IMR-90 (cell line): ENCODE results near the gene EXD2. TPM values are rescaled to one million over a fixed set of nuclear protein-coding genes. Genes with fewer than 3 reads are reported as not detected.
A peak's percentile ranks its signal among the peaks of the same experiment; 100 is the strongest.

ENCODE experiments used
- ATAC-seq: fragments of 200-7000 bp; cut with Tn5 transposase; 2 replicates; pipeline ENCODE4 v1.9.1; 2020; ENCODE audit warnings: low read depth, mild to moderate bottlenecking, moderate library complexity
- BruUV-seq: library from RNA; stranded (reverse); fragments of 400-500 nt; replicated peaks from 2 replicates; lab custom pipeline; 2021; lab: Mats Ljungman, UMichigan
- CTCF ChIA-PET: fragments of 300-600 bp; formaldehyde crosslinking; extraction: SDS; loops from one replicate; lab custom pipeline; 2021; ENCODE audit warnings: antibody characterized with exemption; lab: Yijun Ruan, JAX
- POLR2A ChIA-PET: fragments of 300-600 bp; sonication (Branson Sonifier 250); formaldehyde crosslinking; loops from one replicate; lab custom pipeline; 2022; ENCODE audit warnings: antibody characterized with exemption; ENCODE audit not compliant: unreplicated experiment; lab: Charles Lee
- DNase-seq: peaks from one replicate; pipeline ENCODE4 v3.0.0; 2013
- H2AFZ ChIP-seq: replicated peaks from 2 replicates; pipeline ENCODE3; 2013; ENCODE audit warnings: low read length, mild to moderate bottlenecking; ENCODE audit not compliant: poor library complexity
- H2AK5ac ChIP-seq: 2 replicates; pipeline ENCODE4 v1.6.1; 2013; ENCODE audit warnings: low read depth, low read length, inconsistent platforms
- H2AK9ac ChIP-seq: replicated peaks from 2 replicates; pipeline ENCODE3; 2013; ENCODE audit warnings: mild to moderate bottlenecking, low read depth, low read length, moderate library complexity; ENCODE audit not compliant: poor library complexity
- H2BK120ac ChIP-seq: 2 replicates; pipeline ENCODE4 v1.6.1; 2013; ENCODE audit warnings: low read depth, low read length, inconsistent platforms
- H2BK15ac ChIP-seq: 3 replicates; pipeline ENCODE4 v1.6.1; 2013; ENCODE audit warnings: low read depth, low read length, inconsistent platforms
- H2BK20ac ChIP-seq: 2 replicates; pipeline ENCODE4 v1.6.1; 2013; ENCODE audit warnings: low read depth, mild to moderate bottlenecking, inconsistent platforms, low read length, moderate library complexity
- H2BK5ac ChIP-seq: 2 replicates; pipeline ENCODE4 v1.6.1; 2013; ENCODE audit warnings: mild to moderate bottlenecking, low read depth, low read length, inconsistent platforms; ENCODE audit not compliant: poor library complexity, severe bottlenecking
- H3K14ac ChIP-seq: replicated peaks from 2 replicates; pipeline ENCODE4 v1.6.1; 2013; ENCODE audit warnings: low read depth, low read length, inconsistent platforms
- H3K18ac ChIP-seq: 2 replicates; pipeline ENCODE4 v1.6.1; 2013; ENCODE audit warnings: low read depth, low read length, control low read depth
- H3K23ac ChIP-seq: 2 replicates; pipeline ENCODE4 v1.6.1; 2013; ENCODE audit warnings: low read depth, low read length, inconsistent platforms
- H3K27ac ChIP-seq: 2 replicates; pipeline ENCODE4 v1.5.1; 2013; ENCODE audit warnings: mild to moderate bottlenecking, control low read depth, low read length; ENCODE audit not compliant: insufficient read depth
- H3K27me3 ChIP-seq: 2 replicates; pipeline ENCODE4 v1.6.1; 2013; ENCODE audit warnings: low read length; ENCODE audit not compliant: control insufficient read depth, insufficient read depth
- H3K36me3 ChIP-seq: 2 replicates; pipeline ENCODE4 v1.6.1; 2013; ENCODE audit warnings: low read length, mixed read lengths; ENCODE audit not compliant: control insufficient read depth, insufficient read depth
- H3K4ac ChIP-seq: 2 replicates; pipeline ENCODE4 v1.6.1; 2013; ENCODE audit warnings: low read depth, low read length, inconsistent platforms
- H3K4me1 ChIP-seq: 2 replicates; pipeline ENCODE4 v1.6.1; 2013; ENCODE audit warnings: low read length, mixed read lengths; ENCODE audit not compliant: control insufficient read depth, insufficient read depth
- H3K4me2 ChIP-seq: 2 replicates; pipeline ENCODE4 v1.6.1; 2013; ENCODE audit warnings: low read depth, mild to moderate bottlenecking, control low read depth, low read length, moderate library complexity
- H3K4me3 ChIP-seq: 2 replicates; pipeline ENCODE4 v1.5.1; 2013; ENCODE audit warnings: low read depth, mild to moderate bottlenecking, control low read depth, low read length, moderate library complexity; ENCODE audit not compliant: insufficient read depth
- H3K56ac ChIP-seq: 2 replicates; pipeline ENCODE4 v1.6.1; 2013; ENCODE audit warnings: low read length, inconsistent platforms; ENCODE audit not compliant: insufficient read depth; ENCODE audit errors: extremely low read depth
- H3K79me1 ChIP-seq, 2 experiments: 2 replicates each; pipeline ENCODE4 v1.6.1; 2013; ENCODE audit warnings: low read length in 2 of 2, inconsistent platforms in 1 of 2, low read depth in 1 of 2
- H3K9ac ChIP-seq: 2 replicates; pipeline ENCODE4 v1.6.1; 2013; ENCODE audit warnings: low read depth, low read length, control low read depth
- H3K9me1 ChIP-seq: 2 replicates; pipeline ENCODE4 v1.6.1; 2013; ENCODE audit warnings: low read length, inconsistent platforms; ENCODE audit not compliant: insufficient read depth
- H3K9me3 ChIP-seq: 2 replicates; pipeline ENCODE4 v1.6.1; 2013; ENCODE audit warnings: low read length; ENCODE audit not compliant: control insufficient read depth, insufficient read depth
- H4K20me1 ChIP-seq: 2 replicates; pipeline ENCODE4 v1.6.1; 2013; ENCODE audit warnings: low read length, inconsistent platforms; ENCODE audit not compliant: insufficient read depth
- H4K5ac ChIP-seq: 2 replicates; pipeline ENCODE4 v1.6.1; 2013; ENCODE audit warnings: mild to moderate bottlenecking, low read depth, low read length, control low read depth
- H4K8ac ChIP-seq, 2 experiments: 2 replicates each; pipeline ENCODE4 v1.6.1; 2013; ENCODE audit warnings: low read depth in 2 of 2, low read length in 2 of 2, control low read depth in 1 of 2, inconsistent platforms in 1 of 2
- H4K91ac ChIP-seq: 2 replicates; pipeline ENCODE4 v1.6.1; 2013; ENCODE audit warnings: low read depth, low read length, inconsistent platforms; ENCODE audit not compliant: insufficient read depth
- BHLHE40 ChIP-seq: fragments of 150-350 bp; IDR thresholded peaks from 2 replicates; pipeline ENCODE4 v1.6.1; 2016; ENCODE audit warnings: mild to moderate bottlenecking, low read depth, low read length
- CEBPB ChIP-seq: IDR thresholded peaks from 2 replicates; pipeline ENCODE4 v1.6.1; 2012; ENCODE audit warnings: low read depth, low read length, improper control_type of control experiment
- CHD1 ChIP-seq: IDR thresholded peaks from 2 replicates; pipeline ENCODE4 v1.6.1; 2012; ENCODE audit warnings: low read depth, low read length, improper control_type of control experiment
- CTCF ChIP-seq: conservative IDR thresholded peaks from 2 replicates; pipeline ENCODE4 v1.5.1; 2012; ENCODE audit warnings: mild to moderate bottlenecking, low read depth, low read length, improper control_type of control experiment
- ELK1 ChIP-seq: fragments of 150-350 bp; IDR thresholded peaks from 2 replicates; pipeline ENCODE4 v1.6.1; 2016; ENCODE audit warnings: low read depth, mild to moderate bottlenecking, low read length, moderate library complexity, borderline replicate concordance
- FOS ChIP-seq: fragments of 150-350 bp; IDR thresholded peaks from 2 replicates; pipeline ENCODE4 v1.6.1; 2016; ENCODE audit warnings: low read depth, low read length
- MAFK ChIP-seq: IDR thresholded peaks from 2 replicates; pipeline ENCODE4 v1.6.1; 2012; ENCODE audit warnings: low read depth, low read length, improper control_type of control experiment
- MAZ ChIP-seq: IDR thresholded peaks from 2 replicates; pipeline ENCODE4 v1.6.1; 2012; ENCODE audit warnings: low read depth, mild to moderate bottlenecking, low read length, improper control_type of control experiment, moderate library complexity, borderline replicate concordance
- MXI1 ChIP-seq: IDR thresholded peaks from 2 replicates; pipeline ENCODE4 v1.6.1; 2012; ENCODE audit warnings: low read depth, mild to moderate bottlenecking, low read length, moderate library complexity, borderline replicate concordance
- NFE2L2 ChIP-seq: fragments of 150-350 bp; IDR thresholded peaks from 2 replicates; pipeline ENCODE4 v1.6.1; 2016; ENCODE audit warnings: low read depth, mild to moderate bottlenecking, low read length
- POLR2A ChIP-seq: IDR thresholded peaks from 2 replicates; pipeline ENCODE4 v1.6.1; 2012; ENCODE audit warnings: mild to moderate bottlenecking, low read depth, low read length
- RAD21 ChIP-seq: IDR thresholded peaks from 2 replicates; pipeline ENCODE4 v1.6.1; 2012; ENCODE audit warnings: low read length, improper control_type of control experiment
- RCOR1 ChIP-seq: IDR thresholded peaks from 2 replicates; pipeline ENCODE4 v1.6.1; 2012; ENCODE audit warnings: mild to moderate bottlenecking, low read length, improper control_type of control experiment; ENCODE audit not compliant: insufficient replicate concordance
- RFX5 ChIP-seq: IDR thresholded peaks from 2 replicates; pipeline ENCODE4 v1.8.0; 2012; ENCODE audit warnings: low read depth, mild to moderate bottlenecking, low read length, moderate library complexity
- SMC3 ChIP-seq: fragments of 150-350 bp; IDR thresholded peaks from 2 replicates; pipeline ENCODE4 v1.6.1; 2016; ENCODE audit warnings: low read depth, mild to moderate bottlenecking, antibody characterized with exemption, low read length, moderate library complexity
- USF2 ChIP-seq: fragments of 150-350 bp; IDR thresholded peaks from 2 replicates; pipeline ENCODE4 v1.6.1; 2017; ENCODE audit warnings: mild to moderate bottlenecking, antibody characterized with exemption, low read length, low read depth
- whole genome bisulfite sequencing, 2 experiments: methylation state at CpG; one replicate each; pipeline versions ENCODE4 v1.1.5 to v1.1.7; 2013; ENCODE audit warnings: missing lambda C conversion rate in 2 of 2; ENCODE audit not compliant: insufficient read length in 1 of 2; ENCODE audit errors: extremely low coverage in 2 of 2; 5-methylcytosine and 5-hydroxymethylcytosine counted together
- dilution Hi-C: fragments of 300-500 bp; cut with HindIII; formaldehyde crosslinking; loops from one replicate; pipeline ENCODE4 v1.14.3; 2018; ENCODE audit warnings: low sequenced_read_pairs; ENCODE audit not compliant: unreplicated experiment
- in situ Hi-C: fragments of 300-500 bp; cut with MboI; formaldehyde crosslinking; loops from 3 replicates; pipeline ENCODE4 v1.14.3; 2019; ENCODE audit warnings: low sequenced_read_pairs, inconsistent platforms, mixed read lengths
- intact Hi-C: fragments of 100-400 bp; cut with micrococcal nuclease; formaldehyde crosslinking; loops from 2 replicates; pipeline ENCODE4 v1.10.0; 2022
- polyA plus RNA-seq, 3 experiments: library from polyadenylated mRNA; depleted of rRNA; stranded (reverse); fragments of >200 nt; gene quantifications; 2 replicates each; pipeline ENCODE4 v1.2.3, GENCODE V29; 2012; ENCODE audit warnings: low replicate concordance in 1 of 3
- total RNA-seq: library from RNA; depleted of rRNA; stranded (reverse); fragments of >200 nt; gene quantifications from 2 replicates; pipeline ENCODE4 v1.2.3, GENCODE V29; 2012

Gene EXD2
- total and polyA plus RNA-seq, 2 of the 4 experiments (the other 2 are of a cell fraction): 11.0 to 13.3 TPM

DNA sequence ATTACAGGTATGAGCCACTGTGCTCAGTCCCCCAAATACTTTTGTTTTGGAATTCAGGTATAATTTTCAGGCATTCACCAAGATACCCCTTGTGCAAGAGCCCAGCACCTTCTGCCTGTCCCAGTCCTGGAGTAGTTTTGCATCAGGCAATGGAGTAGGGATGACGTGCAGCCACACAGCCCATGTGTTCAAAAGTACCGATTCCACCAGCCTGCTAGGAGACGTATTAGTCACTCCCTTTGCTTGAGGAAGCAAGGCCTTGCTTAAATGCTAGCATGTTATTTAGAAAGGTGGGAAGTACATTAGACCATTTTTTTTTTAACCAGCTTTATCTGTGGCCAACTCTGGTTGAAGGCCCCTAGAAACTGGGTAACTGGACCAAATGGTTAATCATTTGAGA is 53.6 kb downstream of the EXD2 start:
- in situ Hi-C loops: no loop called here
- POLR2A ChIA-PET: no interaction called here

More for the DNA sequence above, 53.6 kb downstream of the EXD2 start:
- no CpG with 5 or more reads among the region's 3 CpGs for WGBS, 2 experiments
- Histone ChIP-seq H4K20me1 (no peaks in the 10 kb centered on the region), H3K27me3 (no peaks in the 10 kb centered on the region; the same call in 1 of the 2 replicates), H3K4me1 (peaks cover 3% of the 10 kb centered on the region; the same call in 1 of the 2 replicates), H2AK9ac (no peak overlapping the region), H3K4ac (no peak overlapping the region), H2AK5ac (no peak overlapping the region), H3K14ac (no peak overlapping the region), H3K27ac (no peak overlapping the region), H3K4me3 (no peak overlapping the region), H3K9ac (no peak overlapping the region), H2AFZ (no peak overlapping the region), H3K9me3 (no peaks in the 10 kb centered on the region; the same call in 1 of the 2 replicates), H2BK120ac (no peak overlapping the region), H2BK5ac (no peak overlapping the region), H3K18ac (no peak overlapping the region), H4K91ac (no peak overlapping the region), H3K79me1 (no peaks in the 10 kb centered on the region), H3K23ac (no peak overlapping the region), H4K8ac (no peak overlapping the region), H2BK20ac (no peak overlapping the region; the same call in 1 of the 2 replicates), H2BK15ac (no peak overlapping the region), H4K5ac (no peak overlapping the region), H3K9me1 (no peaks in the 10 kb centered on the region; the same call in 1 of the 2 replicates), H3K56ac (no peak overlapping the region), H3K4me2 (no peak overlapping the region), H3K36me3 (peaks cover 5% of the 10 kb centered on the region)
- DNase-seq: peak; percentile 9
- dilution Hi-C loops: no loop called here
- intact Hi-C loops: loop anchor here (5.0 kb wide), 1 partner anchor 42 kb away; no protein-coding TSS in a partner anchor
- no TSS peak for BruUV-seq
- CTCF ChIA-PET: no interaction called here
- TF ChIP-seq SMC3: no peak
- TF ChIP-seq BHLHE40: no peak
- TF ChIP-seq NFE2L2: no peak
- no peak for TF ChIP-seq CHD1
- TF ChIP-seq MAFK: no peak
- TF ChIP-seq MXI1: no peak
- TF ChIP-seq MAZ: no peak
- no peak for TF ChIP-seq FOS
- TF ChIP-seq CTCF: no peak
- no peak for TF ChIP-seq POLR2A
- TF ChIP-seq RFX5: no peak
- TF ChIP-seq CEBPB: no peak
- TF ChIP-seq USF2: no peak
- TF ChIP-seq RCOR1: no peak
- TF ChIP-seq ELK1: no peak
- TF ChIP-seq RAD21: no peak
- no peak for ATAC-seq
